K562 (cell line): ENCODE data around the gene WDR62. TPM values are rescaled to one million over a fixed set of nuclear protein-coding genes. Genes with fewer than 3 reads are reported as not detected.

Experiments used
- CBX1 ChIP-seq: sonication (generic); IDR thresholded peaks from 2 replicates; pipeline ENCODE4 v1.6.1; 2016; ENCODE audit warnings: antibody characterized with exemption, low read depth, mild to moderate bottlenecking
- CLOCK ChIP-seq: fragments of 250-450 bp; sonication (Bioruptor Pico); IDR thresholded peaks from 2 replicates; pipeline ENCODE4 v1.4.0; 2020; ENCODE audit warnings: mild to moderate bottlenecking, moderate library complexity, borderline replicate concordance
- FOXO4 ChIP-seq: fragments of 450-650 bp; formaldehyde crosslinking; IDR thresholded peaks from 2 replicates; pipeline ENCODE4 v1.4.0; 2020; ENCODE audit warnings: mild to moderate bottlenecking, moderate library complexity
- GATA2 ChIP-seq: sonication (generic); formaldehyde crosslinking; IDR thresholded peaks from 2 replicates; pipeline ENCODE4 v1.4.0; 2020; ENCODE audit warnings: mild to moderate bottlenecking, missing genetic modification reagents
- LARP7 ChIP-seq: fragments of 450-650 bp; IDR thresholded peaks from 2 replicates; pipeline ENCODE4 v1.6.1; 2016
- NEUROD1 ChIP-seq: fragments of 150-350 bp; IDR thresholded peaks from 2 replicates; pipeline ENCODE4 v1.6.1; 2014; ENCODE audit warnings: borderline replicate concordance, low read length, low read depth; ENCODE audit not compliant: partially characterized antibody
- POLR2AphosphoS5 ChIP-seq: IDR thresholded peaks from 2 replicates; pipeline ENCODE4 v1.6.1; 2011; ENCODE audit warnings: mild to moderate bottlenecking, low read depth, low read length, moderate library complexity; ENCODE audit not compliant: control insufficient read depth, insufficient read depth
- POU5F1 ChIP-seq: fragments of 150-350 bp; IDR thresholded peaks from 2 replicates; pipeline ENCODE4 v1.6.1; 2014; ENCODE audit warnings: borderline replicate concordance, low read length, low read depth, mild to moderate bottlenecking; ENCODE audit not compliant: partially characterized antibody
- RBFOX2 ChIP-seq: fragments of 200-400 bp; formaldehyde crosslinking; IDR thresholded peaks from 2 replicates; pipeline ENCODE4 v1.6.1; 2017; ENCODE audit warnings: low read depth, mild to moderate bottlenecking, low read length, moderate library complexity
- THRAP3 ChIP-seq: fragments of 450-650 bp; IDR thresholded peaks from 2 replicates; pipeline ENCODE4 v1.6.1; 2016; ENCODE audit warnings: mild to moderate bottlenecking, inconsistent platforms, borderline replicate concordance
- TSHZ1 ChIP-seq: fragments of 250-450 bp; sonication (Bioruptor Pico); IDR thresholded peaks from 2 replicates; pipeline ENCODE4 v1.4.0; 2020; ENCODE audit warnings: mild to moderate bottlenecking, moderate library complexity
- ZNF561 ChIP-seq: fragments of 450-650 bp; formaldehyde crosslinking; conservative IDR thresholded peaks from 2 replicates; pipeline ENCODE4 v1.4.0; 2020; ENCODE audit warnings: mild to moderate bottlenecking, moderate library complexity
- polyA plus RNA-seq, 8 experiments: library from polyadenylated mRNA; depleted of rRNA in 4 of 8; stranded (reverse) in 5 of 8; unstranded in 3 of 8; fragments of >200 nt; fragmentation: Nextera tagmentation in 2 of 8; fragmentation: Illumina TruSeq in 1 of 8; extraction: Ambion mirVana in 2 of 8; extraction: Trizol in 1 of 8; gene quantifications; 2 replicates each; pipeline versions ENCODE4 v1.2.1 to v1.2.3, GENCODE V29; 2011 to 2014; ENCODE audit warnings: inconsistent platforms in 1 of 8, missing spikeins in 1 of 8
- total RNA-seq, 7 experiments: library from RNA; depleted of rRNA in 6 of 7; stranded (reverse); fragments of >200 nt in 6 of 7; fragmentation: Illumina TruSeq in 2 of 7; extraction: Trizol in 2 of 7; gene quantifications; 2 replicates each; pipeline versions ENCODE4 v1.2.1 to v1.2.3, GENCODE V29; 2011 to 2021; ENCODE audit warnings: low replicate concordance in 1 of 7
- TF ChIP-seq, protein P1 (sequence below): sonication (generic); formaldehyde crosslinking; IDR thresholded peaks from 2 replicates; pipeline ENCODE4 v1.8.1; 2022; ENCODE audit warnings: missing genetic modification reagents

WDR62 gene
- total and polyA plus RNA-seq, 9 of the 15 experiments (the other 6 are each of a cell fraction or from before 2014, with no cell fraction given), result 0.35 to 32.8 (median 14.4) TPM

DNA sequence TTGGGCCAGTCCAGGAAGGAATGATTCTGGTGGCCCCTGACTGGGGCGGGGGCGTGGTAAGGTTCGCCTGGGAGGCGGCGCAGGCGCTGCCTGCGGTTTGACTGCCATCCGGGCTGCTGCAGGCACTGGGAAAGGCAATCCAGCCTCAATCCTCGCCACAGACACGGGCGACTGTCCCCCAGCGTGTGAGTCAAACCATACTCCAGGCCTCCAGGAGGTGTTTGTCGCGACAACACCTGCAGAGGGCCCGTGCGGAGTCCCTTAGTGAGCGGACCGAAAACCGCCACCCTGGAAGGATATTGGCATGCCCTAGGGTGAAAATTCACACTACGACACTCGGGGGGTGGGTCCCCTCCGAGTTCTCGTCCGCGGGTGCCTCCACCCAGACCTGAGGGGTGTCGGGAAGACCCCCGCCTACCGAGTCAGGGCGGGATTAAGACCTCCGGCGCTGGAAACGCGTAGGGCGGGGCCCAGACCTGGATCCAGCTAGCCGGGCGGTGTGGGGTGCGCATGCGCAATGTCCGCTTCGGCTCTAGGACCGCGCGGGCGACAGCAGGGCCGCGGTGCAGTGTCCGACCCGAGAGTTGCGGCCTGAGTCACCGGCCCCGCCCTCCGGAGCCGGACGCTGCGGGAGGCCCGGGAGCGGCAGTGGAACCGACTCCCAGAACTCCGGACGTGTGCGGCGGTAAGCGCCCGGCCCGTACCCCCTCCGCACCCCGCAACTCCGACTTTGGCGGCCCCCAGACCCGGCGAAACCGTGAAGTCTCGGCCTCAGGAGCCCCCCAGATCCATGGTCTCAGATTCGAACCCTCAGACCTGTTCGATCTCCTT lies 85.0 kb downstream of the WDR62 start, which contains the start of gene CAPNS1 (continued):
- TF ChIP-seq CLOCK (no peak), CBX1 (peak; percentile 87), POLR2AphosphoS5 (peak; percentile 45; the same call in 1 of the 2 replicates), POU5F1 (no peak), GATA2 (CRISPR knock-in tag) (no peak), FOXO4 (CRISPR knock-in tag) (no peak), ZNF561 (CRISPR knock-in tag) (no peak), LARP7 (no peak), RBFOX2 (peak; percentile 90), THRAP3 (no peak), NEUROD1 (peak; percentile 94), TSHZ1 (no peak)
- TF ChIP-seq, protein P1, sequence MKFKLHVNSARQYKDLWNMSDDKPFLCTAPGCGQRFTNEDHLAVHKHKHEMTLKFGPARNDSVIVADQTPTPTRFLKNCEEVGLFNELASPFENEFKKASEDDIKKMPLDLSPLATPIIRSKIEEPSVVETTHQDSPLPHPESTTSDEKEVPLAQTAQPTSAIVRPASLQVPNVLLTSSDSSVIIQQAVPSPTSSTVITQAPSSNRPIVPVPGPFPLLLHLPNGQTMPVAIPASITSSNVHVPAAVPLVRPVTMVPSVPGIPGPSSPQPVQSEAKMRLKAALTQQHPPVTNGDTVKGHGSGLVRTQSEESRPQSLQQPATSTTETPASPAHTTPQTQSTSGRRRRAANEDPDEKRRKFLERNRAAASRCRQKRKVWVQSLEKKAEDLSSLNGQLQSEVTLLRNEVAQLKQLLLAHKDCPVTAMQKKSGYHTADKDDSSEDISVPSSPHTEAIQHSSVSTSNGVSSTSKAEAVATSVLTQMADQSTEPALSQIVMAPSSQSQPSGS, result no peak
